Fibroblast of lung (primary cell): ENCODE results near the gene RNF152. TPM values are rescaled to one million over a fixed set of nuclear protein-coding genes. Genes with fewer than 3 reads are reported as not detected.

ENCODE experiments used
- DNase-seq, 2 donors: peaks; one replicate each; pipeline versions ENCODE4 v3.0.0 to v3.0.0-alpha.2; 2010; ENCODE audit warnings: low read depth in 2 of 2
- H2AFZ ChIP-seq: 2 replicates; pipeline ENCODE4 v1.5.1; 2012; ENCODE audit warnings: low read length, control low read depth, inconsistent platforms
- H3K27ac ChIP-seq: 2 replicates; pipeline ENCODE4 v1.5.1; 2011; ENCODE audit warnings: low read length, control low read depth; ENCODE audit not compliant: insufficient read depth
- H3K27me3 ChIP-seq: 2 replicates; pipeline ENCODE4 v1.5.1; 2011; ENCODE audit warnings: mild to moderate bottlenecking, low read length; ENCODE audit not compliant: control insufficient read depth, insufficient read depth
- H3K36me3 ChIP-seq: 2 replicates; pipeline ENCODE4 v1.5.1; 2011; ENCODE audit warnings: low read length; ENCODE audit not compliant: control insufficient read depth, insufficient read depth
- H3K4me1 ChIP-seq: 2 replicates; pipeline ENCODE4 v1.5.1; 2011; ENCODE audit warnings: low read length; ENCODE audit not compliant: control insufficient read depth, insufficient read depth; ENCODE audit errors: extremely low read depth
- H3K4me2 ChIP-seq: 2 replicates; pipeline ENCODE4 v1.5.1; 2011; ENCODE audit warnings: low read length, control low read depth; ENCODE audit not compliant: insufficient read depth; ENCODE audit errors: extremely low read depth
- H3K4me3 ChIP-seq, 4 experiments: fragments of 200-600 bp in 1 of 4; sonication (generic) in 1 of 4; replicated peaks in 1 of 4; 2 replicates each; pipeline ENCODE4 v1.5.1; 2011 to 2016; ENCODE audit warnings: low read length in 4 of 4, low read depth in 3 of 4, mild to moderate bottlenecking in 3 of 4, control low read depth in 2 of 4, inconsistent platforms in 1 of 4, mixed read lengths in 1 of 4; ENCODE audit not compliant: insufficient read depth in 1 of 4; ENCODE audit errors: control extremely low read depth in 1 of 4
- H3K79me2 ChIP-seq: 2 replicates; pipeline ENCODE4 v1.5.1; 2012; ENCODE audit warnings: mild to moderate bottlenecking, low read length, inconsistent platforms; ENCODE audit not compliant: control insufficient read depth, insufficient read depth
- H3K9ac ChIP-seq: 2 replicates; pipeline ENCODE4 v1.5.1; 2011; ENCODE audit warnings: mild to moderate bottlenecking, low read length, control low read depth; ENCODE audit not compliant: insufficient read depth
- H3K9me3 ChIP-seq: 2 replicates; pipeline ENCODE4 v1.5.1; 2012; ENCODE audit warnings: low read depth, low read length; ENCODE audit not compliant: control insufficient read depth, insufficient read depth
- H4K20me1 ChIP-seq: 2 replicates; pipeline ENCODE4 v1.5.1; 2011; ENCODE audit warnings: low read length; ENCODE audit not compliant: control insufficient read depth, insufficient read depth; ENCODE audit errors: extremely low read depth
- EZH2 ChIP-seq: IDR thresholded peaks from 2 replicates; pipeline ENCODE4 v1.5.1; 2012; ENCODE audit warnings: low read length, control low read depth, mild to moderate bottlenecking; ENCODE audit errors: missing control alignments
- polyA plus RNA-seq, 2 donors: library from polyadenylated mRNA; depleted of rRNA in 1 of 2; stranded (reverse) in 1 of 2; unstranded in 1 of 2; fragments of >200 nt; gene quantifications; 2 replicates each; pipeline ENCODE4 v1.2.1, GENCODE V29; 2011 to 2012; ENCODE audit warnings: missing spikeins in 1 of 2
- total RNA-seq: library from RNA; depleted of rRNA; stranded (reverse); fragments of >200 nt; gene quantifications from 2 replicates; pipeline ENCODE4 v1.2.1, GENCODE V29; 2014
- TF ChIP-seq, protein P1 (sequence below), 2 donors: IDR thresholded peaks in 1 of 2; conservative IDR thresholded peaks in 1 of 2; 1 replicate in 1 of 2; 2 replicates in 1 of 2; pipeline ENCODE4 v1.5.1; 2011 to 2012; ENCODE audit warnings: low read length in 2 of 2, control low read depth in 1 of 2, inconsistent platforms in 1 of 2, low read depth in 1 of 2, mild to moderate bottlenecking in 1 of 2

Gene RNF152
- total and polyA plus RNA-seq, 2 donors (not counting 1 experiment from before 2014, with no cell fraction given) = 20.0 to 24.4 TPM

DNA sequence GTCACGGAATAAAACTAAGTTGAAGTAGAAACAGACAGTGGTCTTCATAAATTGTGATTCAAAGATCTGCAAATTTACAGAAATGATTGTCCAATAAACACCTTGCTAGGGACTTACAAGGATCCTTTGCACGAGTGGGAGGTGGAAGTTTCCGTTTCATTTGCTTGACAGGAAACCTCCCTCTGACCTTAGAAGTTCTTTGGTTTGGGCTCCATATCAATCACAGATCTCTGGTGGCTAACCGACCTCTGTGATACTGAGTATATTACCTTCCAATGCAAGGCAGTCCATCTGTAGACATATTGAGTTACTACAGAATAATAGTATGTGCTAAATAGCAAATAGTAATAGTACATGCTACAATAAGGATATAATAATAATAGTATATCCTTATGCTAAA is 33.7 kb upstream of the RNF152 start:
- TF ChIP-seq, protein P1, sequence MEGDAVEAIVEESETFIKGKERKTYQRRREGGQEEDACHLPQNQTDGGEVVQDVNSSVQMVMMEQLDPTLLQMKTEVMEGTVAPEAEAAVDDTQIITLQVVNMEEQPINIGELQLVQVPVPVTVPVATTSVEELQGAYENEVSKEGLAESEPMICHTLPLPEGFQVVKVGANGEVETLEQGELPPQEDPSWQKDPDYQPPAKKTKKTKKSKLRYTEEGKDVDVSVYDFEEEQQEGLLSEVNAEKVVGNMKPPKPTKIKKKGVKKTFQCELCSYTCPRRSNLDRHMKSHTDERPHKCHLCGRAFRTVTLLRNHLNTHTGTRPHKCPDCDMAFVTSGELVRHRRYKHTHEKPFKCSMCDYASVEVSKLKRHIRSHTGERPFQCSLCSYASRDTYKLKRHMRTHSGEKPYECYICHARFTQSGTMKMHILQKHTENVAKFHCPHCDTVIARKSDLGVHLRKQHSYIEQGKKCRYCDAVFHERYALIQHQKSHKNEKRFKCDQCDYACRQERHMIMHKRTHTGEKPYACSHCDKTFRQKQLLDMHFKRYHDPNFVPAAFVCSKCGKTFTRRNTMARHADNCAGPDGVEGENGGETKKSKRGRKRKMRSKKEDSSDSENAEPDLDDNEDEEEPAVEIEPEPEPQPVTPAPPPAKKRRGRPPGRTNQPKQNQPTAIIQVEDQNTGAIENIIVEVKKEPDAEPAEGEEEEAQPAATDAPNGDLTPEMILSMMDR (conservative IDR thresholded peaks at IDR 0.05 in 1 of 2, IDR thresholded peaks at IDR 0.05 in 1 of 2; ENCODE audit: low read depth in 1 of 2, low read length in 2 of 2) = no peak
- no peak for TF ChIP-seq EZH2
- H3K4me3 ChIP-seq = no peak overlapping the region
- H3K9me3 ChIP-seq = no peaks in the 10 kb centered on the region
- H3K9ac ChIP-seq = no peak overlapping the region
- no peaks in the 10 kb centered on the region for H3K27me3 ChIP-seq
- no peaks in the 10 kb centered on the region for H3K36me3 ChIP-seq
- no peak overlapping the region for H2AFZ ChIP-seq
- no peak for DNase-seq
- no peak overlapping the region for H3K4me2 ChIP-seq
- H3K27ac ChIP-seq = no peak overlapping the region
- no peaks in the 10 kb centered on the region for H3K79me2 ChIP-seq
- no peaks in the 10 kb centered on the region for H3K4me1 ChIP-seq
- no peaks in the 10 kb centered on the region for H4K20me1 ChIP-seq

DNA sequence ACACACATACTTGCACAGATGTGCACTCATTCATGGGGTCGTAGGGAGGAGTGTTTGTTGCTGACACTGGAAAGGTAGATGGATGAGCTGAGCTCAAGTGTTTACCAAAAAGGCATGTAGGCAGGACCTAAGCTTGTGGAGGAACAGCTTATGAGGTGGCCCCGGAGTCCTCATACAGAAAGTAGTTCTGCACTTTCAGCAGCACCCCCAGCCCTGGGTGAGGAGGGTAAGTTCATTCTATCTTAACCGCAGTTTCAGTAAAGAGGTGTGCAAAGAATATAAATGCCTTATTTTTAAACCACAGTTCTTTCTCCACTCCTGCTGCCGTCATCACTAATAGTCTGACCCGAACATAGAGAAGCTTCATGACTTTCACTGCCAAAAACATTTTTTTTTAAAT is 31.7 kb upstream of the RNF152 start:
- Histone ChIP-seq H3K9ac (no peak overlapping the region), H3K4me3 (no peak overlapping the region), H3K36me3 (no peaks in the 10 kb centered on the region), H4K20me1 (no peaks in the 10 kb centered on the region), H3K79me2 (no peaks in the 10 kb centered on the region), H2AFZ (no peak overlapping the region), H3K4me2 (no peak overlapping the region), H3K9me3 (no peaks in the 10 kb centered on the region), H3K27ac (no peak overlapping the region), H3K4me1 (no peaks in the 10 kb centered on the region), H3K27me3 (no peaks in the 10 kb centered on the region)
- TF ChIP-seq EZH2 = no peak
- TF ChIP-seq, protein P1 (conservative IDR thresholded peaks at IDR 0.05 in 1 of 2, IDR thresholded peaks at IDR 0.05 in 1 of 2; ENCODE audit: low read depth in 1 of 2, low read length in 2 of 2) = no peak
- DNase-seq = no peak

DNA sequence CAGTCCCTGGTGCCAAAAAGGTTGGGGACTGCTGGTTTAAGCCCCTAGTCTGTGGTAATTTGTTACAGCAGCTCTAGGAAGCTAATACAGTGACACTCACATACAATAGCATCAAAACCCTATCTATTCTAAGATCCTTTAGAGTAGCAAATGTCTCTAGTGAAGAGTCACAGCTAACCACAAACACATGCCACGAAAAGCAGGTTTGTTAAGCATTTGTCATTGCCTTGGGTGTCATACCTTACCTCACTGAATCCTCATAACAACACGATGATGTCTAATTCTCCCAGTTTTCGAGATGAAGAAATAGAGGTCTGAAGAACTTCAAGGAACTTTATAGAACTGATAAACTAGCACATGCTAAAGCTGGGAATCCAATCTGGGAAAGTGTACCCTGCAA is 29.6 kb upstream of the RNF152 start:
- Histone ChIP-seq H3K9me3 (no peaks in the 10 kb centered on the region), H3K4me3 (no peak overlapping the region), H3K4me1 (no peaks in the 10 kb centered on the region), H3K4me2 (no peak overlapping the region), H3K36me3 (no peaks in the 10 kb centered on the region), H4K20me1 (no peaks in the 10 kb centered on the region), H3K27ac (no peak overlapping the region), H2AFZ (no peak overlapping the region), H3K27me3 (no peaks in the 10 kb centered on the region), H3K9ac (no peak overlapping the region), H3K79me2 (no peaks in the 10 kb centered on the region)
- TF ChIP-seq, protein P1 (conservative IDR thresholded peaks at IDR 0.05 in 1 of 2, IDR thresholded peaks at IDR 0.05 in 1 of 2; ENCODE audit: low read depth in 1 of 2, low read length in 2 of 2) = no peak
- no peak for TF ChIP-seq EZH2
- DNase-seq = peak in 1 of 2 donors; percentile 19
